Measurements from ENCODE around the gene MYOZ3. TPM values are rescaled to one million over a fixed set of nuclear protein-coding genes. Genes with fewer than 3 reads are reported as not detected.

MYOZ3 gene
- total RNA-seq, 1 experiment from 2014 or later, result not detected

DNA sequence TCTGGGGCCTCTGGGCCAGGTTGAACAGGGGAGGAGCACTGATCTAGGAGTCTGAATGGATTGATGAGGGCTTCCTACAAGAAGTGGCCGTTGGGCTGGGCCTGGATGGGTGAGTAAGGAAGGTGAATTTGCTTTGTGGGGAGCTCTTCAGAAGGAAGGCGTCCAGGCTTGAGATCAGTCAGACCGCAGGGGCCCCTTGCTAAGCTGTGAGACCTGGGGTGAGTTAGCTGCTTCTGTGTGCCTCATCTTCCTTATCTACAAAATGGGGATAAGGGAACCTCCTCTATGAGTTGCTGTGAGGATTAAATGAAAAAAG lies 21.7 kb upstream of the MYOZ3 start:
- Histone ChIP-seq H3K4me3 (no peak overlapping the region), H2AFZ (no peak overlapping the region), H3K4me2 (no peak overlapping the region), H3K9me3 (ENCODE audit: insufficient read depth, low read depth) (no peaks in the 10 kb centered on the region), H3K36me3 (ENCODE audit: low read depth) (no peaks in the 10 kb centered on the region), H3K27ac (no peak overlapping the region), H3F3A (ENCODE audit: insufficient read depth, low read depth) (peaks cover 53% of the 10 kb centered on the region), H3K27me3 (ENCODE audit: insufficient read depth, low read depth) (no peaks in the 10 kb centered on the region), H3K9me2 (ENCODE audit: insufficient read depth) (no peaks in the 10 kb centered on the region), H3K4me1 (replicated peaks; ENCODE audit: insufficient read depth) (peaks cover 81% of the 10 kb centered on the region), H3K79me2 (ENCODE audit: low read depth) (no peaks in the 10 kb centered on the region), H4K20me1 (ENCODE audit: insufficient read depth) (no peaks in the 10 kb centered on the region)
- ChIA-PET POLR2A (ENCODE audit: unreplicated experiment) (no interaction called here), CTCF (no interaction called here)
- intact Hi-C loops (cut with micrococcal nuclease; ENCODE audit: unreplicated experiment), result loop anchor here (10.0 kb wide), 1 partner anchor 445 kb away; the partner anchor contains the start of gene TNIP1
- TF ChIP-seq, protein P1, sequence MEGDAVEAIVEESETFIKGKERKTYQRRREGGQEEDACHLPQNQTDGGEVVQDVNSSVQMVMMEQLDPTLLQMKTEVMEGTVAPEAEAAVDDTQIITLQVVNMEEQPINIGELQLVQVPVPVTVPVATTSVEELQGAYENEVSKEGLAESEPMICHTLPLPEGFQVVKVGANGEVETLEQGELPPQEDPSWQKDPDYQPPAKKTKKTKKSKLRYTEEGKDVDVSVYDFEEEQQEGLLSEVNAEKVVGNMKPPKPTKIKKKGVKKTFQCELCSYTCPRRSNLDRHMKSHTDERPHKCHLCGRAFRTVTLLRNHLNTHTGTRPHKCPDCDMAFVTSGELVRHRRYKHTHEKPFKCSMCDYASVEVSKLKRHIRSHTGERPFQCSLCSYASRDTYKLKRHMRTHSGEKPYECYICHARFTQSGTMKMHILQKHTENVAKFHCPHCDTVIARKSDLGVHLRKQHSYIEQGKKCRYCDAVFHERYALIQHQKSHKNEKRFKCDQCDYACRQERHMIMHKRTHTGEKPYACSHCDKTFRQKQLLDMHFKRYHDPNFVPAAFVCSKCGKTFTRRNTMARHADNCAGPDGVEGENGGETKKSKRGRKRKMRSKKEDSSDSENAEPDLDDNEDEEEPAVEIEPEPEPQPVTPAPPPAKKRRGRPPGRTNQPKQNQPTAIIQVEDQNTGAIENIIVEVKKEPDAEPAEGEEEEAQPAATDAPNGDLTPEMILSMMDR (conservative IDR thresholded peaks at IDR 0.05), result no peak
- no peak for TF ChIP-seq EZH2 (IDR thresholded peaks at IDR 0.05; ENCODE audit: low read depth)
- DNase-seq, result no peak
- no TSS peak for BruUV-seq (replicated peaks)

DNA sequence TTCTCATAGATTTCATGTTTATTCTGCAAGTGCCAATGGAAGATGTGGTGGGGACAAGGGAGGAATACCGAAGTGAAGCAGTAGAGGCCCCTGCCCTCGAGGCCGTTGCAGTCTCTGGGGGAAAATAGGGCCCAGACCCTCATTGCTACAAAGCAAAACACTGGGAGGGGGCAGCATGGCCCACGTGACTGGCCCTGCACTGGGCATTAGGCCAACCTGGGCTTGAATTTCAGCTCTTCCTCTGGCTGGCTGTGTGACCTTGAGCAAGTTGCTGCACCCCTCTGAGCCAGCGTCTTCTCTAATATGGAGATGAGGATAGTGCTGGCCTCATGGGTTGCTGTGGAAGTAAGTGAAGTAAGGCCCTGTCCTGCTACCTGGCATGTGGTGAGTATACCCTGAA lies 21.3 kb upstream of the MYOZ3 start:
- Histone ChIP-seq H3K4me3 (no peak overlapping the region), H3K27me3 (ENCODE audit: insufficient read depth, low read depth) (no peaks in the 10 kb centered on the region), H3K79me2 (ENCODE audit: low read depth) (no peaks in the 10 kb centered on the region), H3K9me3 (ENCODE audit: insufficient read depth, low read depth) (no peaks in the 10 kb centered on the region), H3K4me2 (peak overlapping the region; percentile 71), H3K9me2 (ENCODE audit: insufficient read depth) (no peaks in the 10 kb centered on the region), H4K20me1 (ENCODE audit: insufficient read depth) (no peaks in the 10 kb centered on the region), H3K36me3 (ENCODE audit: low read depth) (no peaks in the 10 kb centered on the region), H3F3A (ENCODE audit: insufficient read depth, low read depth) (peaks cover 53% of the 10 kb centered on the region), H3K27ac (no peak overlapping the region), H3K4me1 (replicated peaks; ENCODE audit: insufficient read depth) (peaks cover 85% of the 10 kb centered on the region), H2AFZ (no peak overlapping the region)
- no TSS peak for BruUV-seq (replicated peaks)
- intact Hi-C loops (cut with micrococcal nuclease; ENCODE audit: unreplicated experiment), result loop anchor here (5.0 to 10.0 kb wide), 3 partner anchors 152 to 445 kb away; partner anchors contain the start of gene TNIP1
- CTCF ChIA-PET, result no interaction called here
- no peak for DNase-seq
- TF ChIP-seq EZH2 (IDR thresholded peaks at IDR 0.05; ENCODE audit: low read depth), result no peak
- TF ChIP-seq, protein P1 (conservative IDR thresholded peaks at IDR 0.05), result no peak
- POLR2A ChIA-PET (ENCODE audit: unreplicated experiment), result no interaction called here

DNA sequence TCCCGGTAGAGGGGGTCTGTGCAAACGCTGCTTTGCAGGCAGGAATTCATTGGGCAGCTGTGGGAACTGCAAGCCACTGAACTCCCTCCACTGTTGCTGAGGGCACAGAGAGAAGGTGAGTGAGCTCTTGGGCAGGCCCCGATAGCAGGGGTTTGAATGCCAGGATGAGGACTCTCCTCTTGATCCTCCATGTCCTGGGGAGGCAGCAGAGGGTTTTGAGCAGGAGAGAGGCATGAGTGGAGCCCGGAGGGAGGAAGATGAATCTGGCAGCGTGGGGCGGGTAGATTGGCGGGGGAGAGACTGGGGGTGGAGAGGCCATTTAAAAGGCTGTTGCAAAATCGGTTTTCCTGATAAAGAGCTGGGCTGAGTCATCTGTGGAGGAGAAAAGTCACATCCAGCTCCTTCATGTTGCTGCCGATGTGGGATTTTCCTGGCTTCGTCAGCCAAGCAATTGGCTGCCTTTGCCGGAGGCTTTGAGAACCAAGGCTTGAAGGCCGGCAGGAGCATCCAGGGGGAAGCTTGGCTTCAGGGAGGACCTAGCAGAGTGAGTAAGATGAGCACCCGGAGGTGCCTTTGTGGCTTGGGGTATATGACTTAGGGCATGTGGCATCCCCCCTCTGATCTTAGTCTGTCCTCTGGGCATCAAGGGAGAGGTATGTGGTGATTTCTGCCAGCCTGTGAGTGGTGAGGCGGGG lies 20.6 kb upstream of the MYOZ3 start, which contains the start of gene SYNPO:
Gene SYNPO, plus strand, starts transcription at position 350 of the 695 bp plus-strand sequence. CDS start 7,616 bp downstream, outside the sequence.
- ChIA-PET CTCF (interaction anchor here (0.6 kb wide), 2 partner anchors 11 to 167 kb away, joined by 3 to 4 read pairs; no protein-coding TSS in a partner anchor), POLR2A (ENCODE audit: unreplicated experiment) (interaction anchor here (0.7 kb wide), 1 partner anchor 253 kb away, joined by 4 read pairs; no protein-coding TSS in a partner anchor)
- Histone ChIP-seq H3K4me3 (peak within 1 kb of the TSS; percentile 42; the same call in 1 of the 2 replicates), H3K4me2 (peak within 1 kb of the TSS; percentile 71), H3F3A (ENCODE audit: insufficient read depth, low read depth) (peaks cover 53% of the 10 kb centered on the region), H3K9me3 (ENCODE audit: insufficient read depth, low read depth) (no peaks in the 10 kb centered on the region), H2AFZ (0 out of 2 replicates have a peak within 1 kb of the TSS, but pooled peaks have one; percentile 52), H3K36me3 (ENCODE audit: low read depth) (no peaks in the 10 kb centered on the region), H3K9me2 (ENCODE audit: insufficient read depth) (no peaks in the 10 kb centered on the region), H3K4me1 (replicated peaks; ENCODE audit: insufficient read depth) (peaks cover 91% of the 10 kb centered on the region), H3K27me3 (ENCODE audit: insufficient read depth, low read depth) (no peaks in the 10 kb centered on the region), H4K20me1 (ENCODE audit: insufficient read depth) (no peaks in the 10 kb centered on the region), H3K27ac (peak within 1 kb of the TSS; percentile 62), H3K79me2 (ENCODE audit: low read depth) (no peaks in the 10 kb centered on the region)
- no peak for TF ChIP-seq EZH2 (IDR thresholded peaks at IDR 0.05; ENCODE audit: low read depth)
- TF ChIP-seq, protein P1 (conservative IDR thresholded peaks at IDR 0.05), result no peak
- intact Hi-C loops (cut with micrococcal nuclease; ENCODE audit: unreplicated experiment), result loop anchor here (5.0 kb wide), 2 partner anchors 153 to 168 kb away; no protein-coding TSS in a partner anchor
- DNase-seq, result peak; percentile 70 to 87
- BruUV-seq (replicated peaks), result no TSS peak
